GM19035 (cell line): ENCODE data around the gene ZNF385A.

Experiments used
- ATAC-seq: cut with Tn5 transposase; IDR thresholded peaks from one replicate; pipeline ENCODE4 v1.9.1; 2021; ENCODE audit not compliant: unreplicated experiment

ZNF385A gene

DNA sequence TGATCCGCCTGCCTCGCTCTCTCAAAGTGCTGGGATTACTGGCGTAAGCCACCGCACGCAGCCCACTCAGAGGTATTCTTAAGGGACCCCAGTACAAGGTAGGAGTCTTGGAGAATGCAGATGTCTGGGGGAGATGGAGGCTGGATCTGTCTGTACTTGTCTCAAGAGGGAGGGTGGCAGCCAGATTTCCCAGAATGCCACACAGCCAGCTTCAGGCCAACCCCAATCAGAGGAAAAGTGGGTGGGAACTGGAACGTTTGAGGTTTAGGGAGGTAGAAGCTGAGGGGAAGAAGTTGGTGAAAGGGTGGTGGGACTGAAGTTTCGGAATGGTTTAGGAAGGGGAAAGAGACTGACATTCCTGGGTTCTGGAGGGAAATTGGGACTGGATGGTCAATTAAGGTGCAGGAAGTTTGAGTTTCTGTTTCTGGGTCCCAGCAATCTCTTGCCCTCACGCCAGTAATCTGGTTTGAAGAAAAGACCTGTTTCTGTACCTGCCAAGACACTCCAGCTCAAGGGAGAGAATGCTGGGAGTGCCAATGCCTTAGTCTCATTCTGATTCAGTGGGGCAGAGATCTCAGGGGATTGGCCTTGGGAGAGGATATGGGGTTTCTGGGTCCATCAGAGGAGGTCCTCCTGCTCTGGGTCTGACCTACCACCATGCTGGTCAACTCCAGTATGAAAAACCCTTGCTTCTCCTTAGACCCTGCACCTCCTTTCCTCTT lies 8.1 kb upstream of the ZNF385A start:
- ATAC-seq, result no peak

DNA sequence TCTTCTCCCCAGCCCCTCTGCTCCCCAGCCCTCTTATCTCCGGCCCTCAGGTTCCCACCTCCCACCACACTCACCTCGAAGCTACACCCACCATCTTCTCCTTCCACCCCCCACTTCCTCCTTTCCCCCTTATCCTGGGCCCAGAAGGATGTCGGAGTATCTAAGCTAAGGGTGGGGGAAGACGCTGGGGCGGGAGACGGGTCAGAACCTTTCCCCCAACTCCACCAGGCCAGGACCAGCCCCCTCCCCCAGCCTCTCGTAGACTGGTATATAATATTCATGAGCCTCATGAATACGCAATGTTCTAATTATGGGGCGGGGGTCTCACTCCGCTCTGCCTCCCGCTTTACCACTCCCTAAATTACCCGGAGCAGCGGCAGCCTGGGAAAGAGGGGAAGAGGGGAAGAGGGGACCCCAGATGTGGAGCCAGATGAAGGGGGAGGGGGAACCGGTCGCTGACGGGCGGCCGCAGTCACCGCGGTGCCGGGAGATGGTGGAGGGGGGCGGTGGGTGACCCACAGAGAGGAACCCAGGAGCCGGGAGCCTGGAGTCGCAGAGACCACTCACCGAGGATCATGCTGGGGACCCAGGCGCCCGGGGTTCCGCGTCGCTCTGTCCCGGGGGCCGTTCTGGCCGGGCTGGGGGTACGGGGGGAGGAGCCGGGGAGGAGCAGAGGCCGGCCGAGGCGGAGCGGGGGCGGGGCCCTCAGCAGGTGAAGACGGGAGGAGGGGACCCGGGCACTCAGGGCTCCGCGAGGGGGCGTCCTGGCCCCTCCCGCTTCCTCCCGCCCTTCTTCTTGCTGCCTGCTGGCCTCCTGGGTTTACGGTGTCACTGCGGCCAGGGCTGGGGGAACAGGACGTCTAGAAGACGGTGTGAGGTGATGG lies 6.4 kb upstream of the ZNF385A start:
- ATAC-seq, result no peak

DNA sequence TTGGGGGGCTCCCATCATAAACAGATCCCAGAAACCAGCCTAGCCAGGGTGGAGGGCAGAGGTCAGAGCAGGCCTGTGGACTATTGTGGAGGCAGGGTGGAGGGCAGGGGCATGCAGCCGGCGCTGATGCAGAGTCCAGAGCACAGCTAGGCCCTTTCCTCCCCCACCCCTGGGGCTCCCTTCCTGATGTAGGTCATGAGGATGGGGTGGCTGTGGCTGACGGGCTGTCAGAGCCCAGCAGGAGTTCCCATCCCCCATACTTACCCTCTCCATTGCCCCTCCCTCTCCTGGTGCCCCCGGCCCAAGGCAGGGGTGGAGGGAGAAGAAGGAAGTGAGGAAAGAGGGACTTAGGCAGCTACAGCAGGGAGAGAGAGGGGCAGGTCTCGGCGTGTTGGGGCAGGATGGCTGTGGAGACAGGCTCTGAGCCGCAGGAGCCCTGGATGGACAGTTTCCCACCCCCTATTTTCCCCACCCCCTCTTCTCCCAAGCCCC lies 5.7 kb upstream of the ZNF385A start:
- ATAC-seq, result no peak

DNA sequence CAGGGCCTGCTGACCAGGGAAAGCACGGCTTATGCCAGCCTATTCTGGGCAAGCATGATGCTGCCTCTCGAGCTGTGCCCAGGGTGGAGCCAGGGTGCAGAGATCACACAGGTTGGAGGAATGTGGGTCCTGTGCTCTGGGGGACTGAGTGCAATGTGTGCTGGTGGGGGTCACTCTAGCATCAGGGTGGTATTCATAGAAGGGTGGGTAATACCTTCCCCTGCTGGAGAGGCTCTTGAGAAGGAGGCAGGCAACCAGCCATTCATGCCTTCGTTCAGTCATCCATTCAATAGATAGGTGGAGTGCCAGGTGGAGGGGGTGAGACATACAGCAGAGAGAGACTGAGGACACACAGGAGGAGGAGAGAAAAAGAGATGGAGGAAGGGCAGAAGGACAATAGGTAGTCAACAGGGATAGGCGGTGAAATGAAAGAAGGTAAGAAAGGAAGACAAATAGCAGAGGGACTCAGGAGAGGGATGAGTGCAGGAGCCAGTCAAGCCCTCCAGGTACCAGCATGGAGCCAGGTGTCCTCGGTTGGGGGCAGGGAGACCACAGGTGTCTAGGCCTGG lies 5.2 kb upstream of the ZNF385A start:
- ATAC-seq, result no peak

DNA sequence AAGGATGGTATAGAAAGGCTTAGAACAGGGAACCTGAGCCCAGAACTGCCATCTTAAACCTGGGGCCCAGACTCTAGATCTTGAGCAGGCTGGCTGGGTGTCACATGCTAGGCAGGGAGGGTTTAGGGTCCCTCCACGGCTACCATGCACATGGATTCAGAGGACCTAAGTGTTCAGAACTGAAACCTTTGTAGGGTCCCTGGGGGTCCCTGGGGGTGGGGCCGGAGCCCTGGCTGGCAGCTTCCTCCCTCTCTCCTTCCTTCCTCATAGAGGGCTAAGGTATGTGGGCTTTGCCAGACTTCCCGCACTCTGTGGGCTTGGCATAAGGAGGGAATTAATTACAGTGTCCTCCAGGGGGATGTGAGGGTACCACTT lies 4.6 kb upstream of the ZNF385A start:
- ATAC-seq, result no peak

DNA sequence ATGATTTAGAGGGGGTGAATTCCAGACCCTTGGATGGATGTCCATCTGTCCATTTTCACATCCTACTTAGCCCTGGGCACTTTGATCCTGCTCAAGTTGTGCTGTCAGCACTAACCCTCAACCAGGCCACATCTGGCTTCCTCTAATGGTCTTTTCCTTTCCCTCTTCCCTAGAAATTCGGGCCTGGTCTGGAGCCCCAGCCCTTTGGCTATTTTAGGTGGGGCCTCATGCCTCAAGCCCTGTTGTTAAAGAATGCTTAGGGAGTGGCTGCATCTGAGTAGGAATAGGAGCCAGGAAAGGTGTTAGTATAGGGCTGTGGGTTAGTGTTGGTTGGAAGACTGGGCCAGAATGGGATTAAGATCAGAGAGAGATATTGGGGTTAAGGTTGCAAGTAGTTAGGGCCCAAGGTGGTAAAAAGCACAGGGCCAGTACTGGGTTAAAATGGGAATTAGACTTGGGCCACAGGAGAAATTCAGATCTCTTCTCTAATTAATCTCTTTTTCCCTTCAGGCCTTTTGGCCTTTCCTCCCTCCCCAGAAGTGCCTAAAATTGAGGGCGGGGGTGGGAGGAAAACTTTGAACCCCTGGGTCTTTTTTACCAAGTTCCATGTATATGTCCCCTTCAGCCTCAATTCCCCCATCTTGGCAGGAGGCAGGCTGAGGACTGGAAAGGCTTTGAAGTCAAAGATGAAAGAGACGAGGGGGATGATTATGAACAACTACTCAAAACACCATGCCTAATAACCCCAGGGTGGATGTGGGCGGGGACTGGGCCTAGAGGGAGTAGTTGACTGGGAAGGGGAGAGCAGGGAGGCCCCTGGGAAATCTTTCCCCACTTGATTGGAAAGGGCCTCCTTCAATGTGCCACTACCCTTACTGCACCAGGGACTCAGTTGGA lies 4.0 kb upstream of the ZNF385A start:
- ATAC-seq, result no peak

DNA sequence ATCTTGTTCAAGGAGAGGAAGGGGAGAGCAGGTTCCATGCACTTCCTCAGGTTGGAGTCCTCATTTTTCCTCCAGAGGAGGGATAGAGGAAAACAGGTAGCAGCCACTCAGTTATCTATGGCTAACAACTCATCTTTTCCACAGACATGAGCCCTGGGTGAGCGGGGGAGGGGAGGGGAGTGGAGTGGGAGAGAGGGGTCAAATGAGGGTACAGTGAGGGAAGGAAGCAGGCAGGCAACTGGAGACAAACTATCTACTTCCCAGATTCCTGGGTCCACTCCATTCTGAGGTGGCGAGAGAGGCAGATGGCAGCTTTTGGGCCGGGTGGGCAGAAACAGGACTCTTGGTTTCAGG lies 2.6 kb upstream of the ZNF385A start:
- ATAC-seq, result no peak

DNA sequence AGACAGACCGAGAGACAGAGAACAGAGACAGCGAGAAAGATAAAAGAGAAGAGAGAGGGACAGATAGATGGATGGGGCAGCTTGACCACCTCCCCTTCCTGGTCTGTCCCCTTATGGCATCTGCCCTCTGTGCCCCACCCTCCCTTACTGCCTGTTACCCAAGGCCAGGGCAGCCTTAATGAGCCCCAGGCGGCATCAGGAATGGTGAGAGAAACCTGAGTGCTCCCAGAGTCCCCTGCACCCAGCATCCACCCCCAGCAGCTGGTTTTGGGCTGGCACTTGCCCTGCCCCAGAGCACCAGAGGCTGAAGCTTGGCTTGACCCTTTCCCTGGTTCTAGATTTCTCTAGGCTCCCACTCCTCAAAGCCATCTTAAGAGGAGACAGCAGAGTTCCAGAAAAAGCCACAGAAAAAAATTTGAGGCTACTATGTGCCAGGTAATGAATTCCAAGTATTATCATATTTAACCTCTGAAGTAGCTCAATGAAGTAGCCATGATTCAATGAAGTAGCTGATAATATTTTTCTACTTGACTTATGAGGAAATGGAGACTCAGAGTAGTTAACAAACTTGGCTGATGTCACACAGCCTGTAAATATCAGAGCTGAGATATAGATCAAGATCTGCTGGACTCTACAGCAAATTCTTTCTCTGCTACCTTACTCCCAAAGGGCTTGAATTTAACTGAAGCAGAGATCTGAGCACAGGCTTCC lies 2.0 kb upstream of the ZNF385A start:
- ATAC-seq, result no peak

DNA sequence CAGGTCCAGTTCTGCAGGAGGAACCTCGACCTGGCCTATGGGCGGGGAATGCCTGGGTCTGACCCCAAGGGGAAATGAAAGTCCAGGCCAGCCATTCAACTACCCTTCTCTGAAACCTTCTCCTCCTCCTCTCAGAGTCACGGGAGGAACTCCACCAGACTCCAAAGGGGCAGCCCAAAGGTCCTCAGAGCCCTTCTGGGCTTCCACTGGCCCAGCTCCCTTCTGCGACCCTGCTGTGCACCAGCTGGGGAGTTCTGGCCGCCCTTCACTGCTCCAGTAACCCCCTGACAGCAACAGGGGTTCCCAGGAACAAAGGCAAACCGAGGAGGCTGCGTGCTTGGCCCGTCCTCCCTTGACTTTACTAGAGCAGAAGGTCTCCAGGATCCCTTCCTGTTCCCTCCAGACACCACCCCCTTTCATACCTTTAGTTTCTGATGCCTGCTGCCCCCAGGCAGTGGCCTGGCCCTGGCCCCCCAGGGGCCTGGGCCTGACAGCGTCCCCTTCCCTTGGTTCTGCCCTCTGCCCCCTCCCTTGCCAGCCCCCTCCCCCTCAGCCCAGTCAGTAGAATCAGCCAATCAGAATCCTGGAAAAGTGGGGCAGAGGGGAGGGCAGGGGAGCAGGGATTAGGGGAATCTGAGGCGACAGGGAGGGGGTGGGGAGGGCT lies 850 bp upstream of the ZNF385A start:
- ATAC-seq, result no peak

DNA sequence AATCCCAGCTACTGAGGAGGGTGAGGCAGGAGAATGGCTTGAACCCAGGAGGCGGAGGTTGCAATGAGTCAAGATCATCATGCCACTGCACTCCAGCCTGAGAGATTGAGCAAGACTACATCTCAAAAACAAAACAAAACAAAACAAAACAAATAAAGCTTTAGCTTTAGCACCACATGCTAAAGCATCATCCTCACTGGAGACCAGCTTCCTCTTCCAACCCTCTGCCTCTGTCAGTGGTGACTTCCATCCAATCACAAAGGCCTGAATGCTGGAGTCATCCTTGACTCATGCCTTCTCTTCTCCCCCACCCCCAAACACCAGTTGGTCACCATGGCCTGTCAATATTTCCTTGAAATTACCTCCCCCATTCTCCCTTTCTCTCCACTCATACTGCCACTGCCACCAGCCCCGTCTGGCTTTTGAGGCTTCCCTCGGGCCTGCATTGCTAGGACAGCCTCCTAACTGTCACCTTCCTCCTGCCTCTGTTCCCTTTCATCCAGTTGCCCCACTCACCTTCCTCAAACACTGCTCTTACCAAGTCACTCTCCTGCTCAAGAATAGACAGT lies 1.4 kb downstream of the ZNF385A start:
- no peak for ATAC-seq

DNA sequence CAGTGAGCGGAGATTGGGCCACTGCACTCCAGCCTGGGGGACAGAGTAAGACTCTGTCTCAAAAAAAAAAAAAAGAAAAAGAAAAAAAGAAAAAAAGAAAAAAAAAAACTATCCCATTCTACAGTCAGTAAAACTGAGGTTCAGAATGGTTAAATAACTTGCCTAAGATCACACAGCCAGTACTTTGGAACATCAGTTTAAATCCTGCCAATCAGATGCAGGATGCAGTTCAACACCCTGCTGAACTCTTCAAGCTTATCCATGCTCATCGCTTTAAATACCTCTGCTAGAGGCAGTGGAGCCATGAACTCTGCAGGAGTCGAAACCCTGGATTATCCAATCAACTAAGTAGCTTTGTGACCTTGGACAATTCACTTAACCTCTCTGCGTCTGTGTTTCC lies 3.4 kb downstream of the ZNF385A start:
- ATAC-seq, result no peak

DNA sequence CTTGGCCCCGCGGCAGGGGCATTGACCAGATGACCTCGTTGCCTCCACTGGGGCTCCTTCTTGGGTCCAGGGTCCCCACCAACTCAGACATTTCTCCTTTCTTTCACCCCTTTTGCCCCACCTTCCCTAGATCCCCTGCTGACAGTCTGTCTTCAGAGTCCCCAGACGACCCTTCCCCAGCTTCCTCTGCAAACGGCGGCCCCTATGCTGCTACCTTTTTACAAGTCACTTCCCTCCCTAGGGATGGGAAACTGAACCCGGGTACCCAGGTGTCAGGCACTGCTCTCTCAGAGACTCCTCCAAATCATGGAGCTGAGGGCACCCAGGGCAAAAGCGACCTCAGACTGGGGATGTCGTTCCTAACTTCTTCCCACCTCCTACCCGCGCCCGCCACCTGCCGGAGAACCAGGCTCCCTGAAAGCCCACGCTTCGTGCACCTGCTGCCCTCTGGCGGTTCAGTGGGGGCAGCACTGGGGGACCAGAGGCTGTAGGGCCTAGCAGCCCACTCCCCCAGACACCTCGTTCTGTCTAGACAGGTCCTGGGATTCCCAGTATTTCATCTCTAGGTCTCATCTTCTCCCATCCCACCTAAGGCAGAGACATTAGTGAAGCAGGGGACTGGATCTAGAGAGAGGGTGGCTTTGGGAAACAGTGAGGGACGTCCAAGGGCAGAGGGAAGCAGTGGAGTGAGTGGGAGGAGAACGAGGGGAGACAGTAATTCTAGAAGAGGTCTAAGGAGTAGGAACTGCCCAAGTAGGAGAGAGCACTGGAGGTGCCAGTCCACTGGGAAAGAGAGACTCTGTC lies 4.9 kb downstream of the ZNF385A start:
- peak; percentile 82 for ATAC-seq

DNA sequence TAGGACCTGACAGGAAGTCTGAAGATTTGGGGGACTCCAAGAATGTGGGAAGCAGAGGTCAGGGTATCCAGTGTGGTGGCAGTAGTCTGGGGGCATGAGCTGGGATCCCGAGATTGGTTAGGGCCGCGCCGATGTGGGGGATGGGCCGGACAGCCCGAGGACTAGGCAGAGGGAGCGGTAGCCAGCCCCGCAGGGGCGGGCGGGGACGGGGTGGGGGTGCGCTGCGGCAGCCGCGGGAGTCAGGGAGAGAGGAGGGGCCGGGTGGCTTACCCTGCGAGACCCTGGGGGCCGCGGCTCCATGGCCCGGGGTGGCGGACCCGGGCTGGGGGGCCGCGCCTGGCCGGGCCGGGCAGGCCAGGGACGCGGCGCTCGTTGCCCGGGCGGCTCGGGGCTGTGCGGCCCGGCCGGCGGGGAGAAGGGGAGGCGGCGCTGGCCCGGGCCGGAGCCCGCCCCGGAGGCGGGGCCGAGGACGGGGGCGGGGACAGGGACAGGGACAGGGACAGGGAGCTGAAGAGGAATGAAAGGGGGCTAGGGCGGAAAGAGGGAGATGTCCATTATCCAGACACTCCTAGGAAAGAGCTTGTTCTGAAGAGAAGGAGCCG lies 5.6 kb downstream of the ZNF385A start:
- no peak for ATAC-seq

DNA sequence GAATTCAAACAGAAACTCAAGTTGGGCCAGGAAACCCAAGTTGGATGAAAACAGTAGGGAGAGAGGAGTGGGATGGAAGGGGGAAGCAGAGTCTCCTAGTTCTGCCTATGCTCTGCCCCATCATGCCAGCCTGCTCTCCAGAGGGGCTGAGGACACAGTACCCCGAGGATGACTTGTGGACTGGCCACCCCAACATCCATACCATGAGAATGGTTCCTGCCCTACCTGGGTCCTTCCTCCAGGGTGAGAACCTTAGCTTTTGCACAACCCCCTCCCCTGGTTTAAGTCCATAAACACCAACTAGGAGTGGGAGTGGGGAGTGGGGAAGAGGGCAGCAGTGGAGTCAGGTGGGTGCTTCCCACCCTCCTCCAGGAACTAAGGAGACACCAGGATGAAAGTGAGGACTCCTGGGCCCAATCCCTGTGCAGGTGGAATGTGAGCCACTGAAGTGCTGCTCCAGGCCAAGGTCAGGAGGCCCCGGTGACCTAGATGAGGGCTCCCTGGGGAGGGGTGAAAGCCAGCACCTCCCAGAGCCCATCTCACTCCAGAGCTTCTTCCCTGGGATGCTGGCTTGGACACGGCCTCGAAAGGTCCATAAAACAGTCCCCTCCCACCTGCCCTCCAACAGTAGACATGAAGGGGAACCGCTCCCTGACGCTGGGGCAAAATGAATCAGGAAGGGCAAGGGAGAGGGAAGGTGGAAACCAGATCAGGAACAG lies 6.6 kb downstream of the ZNF385A start:
- ATAC-seq, result no peak

DNA sequence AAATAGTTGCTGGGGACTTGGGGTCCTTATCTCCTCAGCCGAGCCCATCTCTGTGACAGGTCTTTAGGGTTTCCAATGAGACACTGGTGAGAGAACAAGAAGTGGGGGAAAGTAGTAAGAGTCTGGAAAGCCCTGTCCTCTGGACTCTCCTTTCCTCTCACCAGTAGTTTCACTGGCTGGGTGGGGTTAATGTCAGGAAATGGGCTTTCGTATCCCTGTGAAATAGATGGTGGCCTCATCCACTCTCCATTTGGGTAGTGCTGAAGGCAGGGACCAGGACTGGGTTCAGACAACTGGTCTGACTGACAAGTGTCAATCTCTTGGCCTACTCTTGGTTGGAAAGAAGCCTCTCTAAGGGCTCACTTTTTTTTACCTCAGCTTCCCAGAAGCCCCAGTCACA lies 7.5 kb downstream of the ZNF385A start:
- no peak for ATAC-seq

DNA sequence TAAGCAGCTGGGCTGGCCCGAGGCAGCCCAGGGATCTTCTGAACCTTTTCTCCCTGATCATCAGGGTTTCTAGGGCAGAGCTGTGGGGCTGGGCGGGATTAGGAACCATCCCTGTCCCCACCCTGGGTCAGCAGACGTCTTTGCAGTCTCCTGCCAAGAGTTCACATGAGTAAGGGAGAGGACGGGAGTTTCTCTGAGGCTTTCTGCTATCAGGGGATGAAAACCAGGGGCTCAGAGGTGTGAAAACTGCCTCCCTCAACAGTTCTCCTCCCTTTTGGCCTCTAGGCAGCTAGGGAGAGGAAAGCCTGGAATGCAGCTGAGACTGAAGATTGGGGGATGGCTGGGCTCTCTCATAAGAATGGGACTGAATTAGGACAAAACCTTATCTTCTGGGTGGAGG lies 7.9 kb downstream of the ZNF385A start:
- ATAC-seq, result no peak

DNA sequence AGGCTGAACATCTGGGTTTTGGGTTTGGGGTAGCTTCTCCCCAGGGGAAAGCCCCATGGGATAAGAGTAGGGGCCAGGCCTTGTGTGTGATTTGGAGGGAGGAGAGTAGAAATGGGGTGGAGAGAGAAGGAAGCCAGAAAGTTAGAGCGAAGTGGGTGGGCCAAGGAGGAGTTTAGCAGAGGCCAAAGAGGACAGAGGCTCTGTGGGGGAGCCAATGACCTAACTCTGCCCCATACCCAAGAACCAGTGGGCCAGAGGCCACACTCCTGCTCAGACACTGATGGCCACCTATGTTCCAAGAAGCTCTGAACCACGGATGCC lies 9.3 kb downstream of the ZNF385A start:
- no peak for ATAC-seq
